GM23248 (cell line): ENCODE data around the gene NPTX1.

Source experiments
- EZH2 ChIP-seq: fragments of 200-600 bp; sonication (generic); IDR thresholded peaks from 2 replicates; pipeline ENCODE4 v1.6.1; 2018; ENCODE audit warnings: antibody characterized with exemption, mild to moderate bottlenecking; ENCODE audit not compliant: insufficient read depth, poor library complexity, severe bottlenecking
- EZH2phosphoT487 ChIP-seq: fragments of 200-600 bp; sonication (generic); IDR thresholded peaks from 2 replicates; pipeline ENCODE4 v1.6.1; 2018; ENCODE audit warnings: antibody characterized with exemption, moderate library complexity, mild to moderate bottlenecking, low read depth; ENCODE audit not compliant: insufficient read depth

DNA sequence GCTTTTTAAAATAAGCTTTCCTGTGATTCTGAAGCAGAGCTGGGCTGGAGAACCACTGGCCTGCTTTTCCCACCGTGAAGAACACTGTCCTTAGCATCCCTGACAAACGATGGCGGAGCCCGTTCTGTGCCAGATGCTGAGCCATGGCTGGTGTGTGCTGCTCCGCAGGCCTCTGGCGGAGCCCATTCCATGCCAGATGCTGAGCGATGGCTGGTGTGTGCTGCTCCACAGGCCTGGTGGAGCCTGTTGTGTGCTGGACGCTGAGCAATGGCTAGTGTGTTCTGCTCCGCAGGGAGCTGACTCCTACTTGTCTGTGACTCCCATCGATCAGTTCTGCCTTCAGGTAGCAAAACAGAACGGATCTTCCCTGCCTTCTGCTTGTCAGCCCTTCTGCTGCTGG is 57.2 kb downstream of the NPTX1 start:
- no peak for TF ChIP-seq EZH2
- no peak for TF ChIP-seq EZH2phosphoT487
